Stomach (tissue), 4 donors: Measurements from ENCODE around the gene GRAMD1A.

Source experiments
- EP300 ChIP-seq: sonication (generic); formaldehyde crosslinking; IDR thresholded peaks from one replicate; pipeline ENCODE4 v1.6.1; 2017; ENCODE audit warnings: antibody characterized with exemption
- POLR2AphosphoS5 ChIP-seq, 3 donors: sonication (generic); formaldehyde crosslinking; IDR thresholded peaks; one replicate each; pipeline ENCODE4 v1.6.1; 2016; ENCODE audit warnings: antibody characterized with exemption in 3 of 3
- TF ChIP-seq, protein P1 (sequence below), 7 experiments: fragments of 450-650 bp in 4 of 7; fragments of 200-600 bp in 3 of 7; sonication (generic) in 3 of 7; IDR thresholded peaks; one replicate each; pipeline ENCODE4 v1.5.1; 2016 to 2019; ENCODE audit warnings: antibody characterized with exemption in 7 of 7, control low read depth in 2 of 7, mild to moderate bottlenecking in 1 of 7

DNA sequence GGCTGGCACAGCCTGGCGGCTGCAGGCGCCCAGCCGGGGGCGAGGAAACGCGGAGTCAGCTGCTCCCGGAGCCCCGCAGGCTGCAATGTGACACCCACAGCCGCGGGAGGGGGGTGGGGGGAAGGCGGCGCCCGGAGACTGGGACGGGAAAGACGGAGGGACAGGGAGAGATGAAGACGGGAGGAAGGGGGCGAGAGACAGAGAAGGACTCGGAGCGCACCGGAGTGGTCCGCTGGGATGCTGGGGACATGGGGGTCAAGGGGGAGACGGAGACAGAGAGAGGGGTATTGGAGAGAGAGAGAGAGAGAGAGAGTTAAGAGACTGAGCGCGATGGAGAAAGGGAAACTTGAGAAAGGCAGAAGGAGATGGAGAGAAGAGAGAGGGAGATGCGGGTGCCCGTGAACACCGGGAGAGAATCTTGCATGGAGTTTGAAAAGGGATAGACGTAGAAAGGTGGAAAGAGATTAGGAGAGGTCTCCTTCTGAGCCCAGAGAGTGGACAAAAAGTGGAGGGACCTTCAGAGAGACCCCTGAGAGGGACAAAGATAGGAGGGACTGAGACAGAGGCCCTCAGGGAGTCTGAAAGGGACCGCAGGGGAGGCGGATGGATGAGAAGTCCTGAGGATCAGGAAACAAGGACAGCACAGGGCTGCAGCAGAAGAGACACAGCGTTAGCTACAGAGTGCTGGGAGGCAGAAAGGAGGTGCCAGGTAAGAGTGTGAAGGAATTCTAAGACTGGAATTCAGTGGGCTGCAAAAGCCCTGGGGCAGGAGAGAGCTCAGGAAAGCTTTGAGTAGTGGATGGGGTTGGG lies 31.2 kb downstream of the GRAMD1A start:
- TF ChIP-seq, protein P1, sequence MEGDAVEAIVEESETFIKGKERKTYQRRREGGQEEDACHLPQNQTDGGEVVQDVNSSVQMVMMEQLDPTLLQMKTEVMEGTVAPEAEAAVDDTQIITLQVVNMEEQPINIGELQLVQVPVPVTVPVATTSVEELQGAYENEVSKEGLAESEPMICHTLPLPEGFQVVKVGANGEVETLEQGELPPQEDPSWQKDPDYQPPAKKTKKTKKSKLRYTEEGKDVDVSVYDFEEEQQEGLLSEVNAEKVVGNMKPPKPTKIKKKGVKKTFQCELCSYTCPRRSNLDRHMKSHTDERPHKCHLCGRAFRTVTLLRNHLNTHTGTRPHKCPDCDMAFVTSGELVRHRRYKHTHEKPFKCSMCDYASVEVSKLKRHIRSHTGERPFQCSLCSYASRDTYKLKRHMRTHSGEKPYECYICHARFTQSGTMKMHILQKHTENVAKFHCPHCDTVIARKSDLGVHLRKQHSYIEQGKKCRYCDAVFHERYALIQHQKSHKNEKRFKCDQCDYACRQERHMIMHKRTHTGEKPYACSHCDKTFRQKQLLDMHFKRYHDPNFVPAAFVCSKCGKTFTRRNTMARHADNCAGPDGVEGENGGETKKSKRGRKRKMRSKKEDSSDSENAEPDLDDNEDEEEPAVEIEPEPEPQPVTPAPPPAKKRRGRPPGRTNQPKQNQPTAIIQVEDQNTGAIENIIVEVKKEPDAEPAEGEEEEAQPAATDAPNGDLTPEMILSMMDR (IDR thresholded peaks at IDR 0.05) = no peak
- TF ChIP-seq EP300 (no peak), POLR2AphosphoS5 (IDR thresholded peaks at IDR 0.05) (no peak)
